Neural cell (in vitro differentiated cells): ENCODE data around the gene KLLN. TPM values are rescaled to one million over a fixed set of nuclear protein-coding genes. Genes with fewer than 3 reads are reported as not detected.
A peak's percentile ranks its signal among the peaks of the same experiment; 100 is the strongest.

Experiments
- H2AFZ ChIP-seq: fragments of 200-600, 300-800 bp; sonication (generic), shearing (Covaris generic); 2 replicates; pipeline ENCODE4 v1.6.0; 2014; ENCODE audit warnings: low read depth, mild to moderate bottlenecking, antibody characterized with exemption, low read length, moderate library complexity
- H3F3A ChIP-seq: fragments of 200-600 bp; shearing (Covaris generic); 2 replicates; pipeline ENCODE4 v1.6.1; 2016; ENCODE audit warnings: mild to moderate bottlenecking, moderate library complexity, mixed read lengths, antibody characterized with exemption, low read length; ENCODE audit not compliant: insufficient read depth, poor library complexity, severe bottlenecking
- H3K27ac ChIP-seq: fragments of 200-600, 300-800 bp; sonication (generic), shearing (Covaris generic); 2 replicates; pipeline ENCODE4 v1.5.1; 2014; ENCODE audit warnings: mild to moderate bottlenecking, low read length, moderate library complexity
- H3K27me3 ChIP-seq: fragments of 300-800, 200-600 bp; sonication (generic), shearing (Covaris generic); 2 replicates; pipeline ENCODE4 v1.6.0; 2014; ENCODE audit warnings: mild to moderate bottlenecking, low read depth, low read length, moderate library complexity; ENCODE audit not compliant: insufficient read depth
- H3K36me3 ChIP-seq: fragments of 300-800, 200-600 bp; sonication (generic), shearing (Covaris generic); 2 replicates; pipeline ENCODE4 v1.5.1; 2014; ENCODE audit warnings: mild to moderate bottlenecking, antibody characterized with exemption, low read length, moderate library complexity; ENCODE audit not compliant: insufficient read depth
- H3K4me2 ChIP-seq: fragments of 300-800, 200-600 bp; sonication (generic), shearing (Covaris generic); 2 replicates; pipeline ENCODE4 v1.6.0; 2014; ENCODE audit warnings: mild to moderate bottlenecking, low read length
- H3K4me3 ChIP-seq: fragments of 300-800, 200-600 bp; sonication (generic), shearing (Covaris generic); 2 replicates; pipeline ENCODE4 v1.5.1; 2014; ENCODE audit warnings: mild to moderate bottlenecking, low read length, moderate library complexity
- H3K79me2 ChIP-seq: fragments of 200-600 bp; shearing (Covaris generic); replicated peaks from 2 replicates; pipeline ENCODE4 v1.6.0; 2014; ENCODE audit warnings: mild to moderate bottlenecking, low read length, moderate library complexity; ENCODE audit not compliant: insufficient read depth
- H3K9ac ChIP-seq: fragments of 300-800, 200-600 bp; sonication (generic), shearing (Covaris generic); 2 replicates; pipeline ENCODE4 v1.6.1; 2016; ENCODE audit warnings: mild to moderate bottlenecking, low read length, mixed read lengths
- H3K9me2 ChIP-seq: fragments of 200-600 bp; shearing (Covaris generic); 2 replicates; pipeline ENCODE4 v1.6.1; 2016; ENCODE audit warnings: mild to moderate bottlenecking, low read length, mixed read lengths; ENCODE audit not compliant: insufficient read depth
- H3K9me3 ChIP-seq: fragments of 200-600, 300-800 bp; sonication (generic), shearing (Covaris generic); 2 replicates; pipeline ENCODE4 v1.6.1; 2016; ENCODE audit warnings: mild to moderate bottlenecking, mixed run types, low read length, moderate library complexity, mixed read lengths
- H4K20me1 ChIP-seq: fragments of 200-600 bp; shearing (Covaris generic); 2 replicates; pipeline ENCODE4 v1.6.1; 2016; ENCODE audit warnings: mild to moderate bottlenecking, mixed run types; ENCODE audit not compliant: insufficient read depth
- EP300 ChIP-seq: fragments of 450-650 bp; conservative IDR thresholded peaks from 2 replicates; pipeline ENCODE4 v1.6.1; 2014; ENCODE audit warnings: antibody characterized with exemption, mild to moderate bottlenecking, moderate library complexity; ENCODE audit not compliant: poor library complexity, severe bottlenecking
- EZH2 ChIP-seq: fragments of 200-600, 300-800 bp; shearing (Covaris generic), sonication (generic); IDR thresholded peaks from 2 replicates; pipeline ENCODE4 v1.6.1; 2014; ENCODE audit warnings: antibody characterized with exemption, low read length, borderline replicate concordance, mild to moderate bottlenecking; ENCODE audit not compliant: insufficient read depth, poor library complexity, severe bottlenecking
- MXI1 ChIP-seq: fragments of 450-650 bp; conservative IDR thresholded peaks from 2 replicates; pipeline ENCODE4 v1.6.1; 2014; ENCODE audit warnings: antibody characterized with exemption, mild to moderate bottlenecking; ENCODE audit not compliant: poor library complexity, severe bottlenecking
- POLR2AphosphoS5 ChIP-seq: IDR thresholded peaks from 2 replicates; pipeline ENCODE4 v1.6.1; 2012
- RAD21 ChIP-seq: fragments of 450-650 bp; conservative IDR thresholded peaks from 2 replicates; pipeline ENCODE4 v1.6.1; 2014; ENCODE audit warnings: antibody characterized with exemption, mild to moderate bottlenecking, moderate library complexity
- SMC3 ChIP-seq: fragments of 450-650 bp; conservative IDR thresholded peaks from 2 replicates; pipeline ENCODE4 v1.6.1; 2014; ENCODE audit warnings: antibody characterized with exemption, mild to moderate bottlenecking, moderate library complexity; ENCODE audit not compliant: poor library complexity
- TAF1 ChIP-seq: IDR thresholded peaks from 2 replicates; pipeline ENCODE4 v1.6.1; 2012; ENCODE audit warnings: low read depth
- polyA plus RNA-seq: library from polyadenylated mRNA; depleted of rRNA; stranded (reverse); fragments of >200 nt; gene quantifications from 2 replicates; pipeline ENCODE4 v1.2.3, GENCODE V29; 2014
- TF ChIP-seq, protein P1 (sequence below): IDR thresholded peaks from 2 replicates; pipeline ENCODE4 v1.6.1; 2012; ENCODE audit warnings: borderline replicate concordance
- TF ChIP-seq, protein P2 (sequence below): fragments of 450-650 bp; IDR thresholded peaks from 2 replicates; pipeline ENCODE4 v1.5.1; 2014; ENCODE audit warnings: antibody characterized with exemption, mild to moderate bottlenecking, moderate library complexity; ENCODE audit not compliant: poor library complexity, severe bottlenecking

Gene KLLN
- polyA plus RNA-seq, 1 donor from 2014 or later, result 0.77 TPM

DNA sequence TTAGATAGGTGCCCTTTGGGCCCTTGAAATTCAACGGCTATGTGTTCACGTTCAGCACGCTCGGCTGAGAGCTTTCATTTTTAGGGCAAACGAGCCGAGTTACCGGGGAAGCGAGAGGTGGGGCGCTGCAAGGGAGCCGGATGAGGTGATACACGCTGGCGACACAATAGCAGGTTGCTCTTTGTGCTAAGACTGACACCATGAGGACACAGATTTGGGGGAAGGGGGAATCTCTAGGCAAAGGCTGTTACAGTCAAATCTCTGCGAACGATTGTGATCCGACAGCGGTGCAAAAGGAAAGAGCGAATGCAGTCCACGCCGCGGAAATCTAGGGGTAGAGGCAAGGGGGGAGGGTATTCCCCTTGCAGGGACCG is 667 bp downstream of the KLLN start:
- H3K36me3 ChIP-seq, result no peaks in the 10 kb centered on the region
- H4K20me1 ChIP-seq, result peaks cover 25% of the 10 kb centered on the region
- peak overlapping the region; percentile 57 for H3K4me2 ChIP-seq
- TF ChIP-seq, protein P1, sequence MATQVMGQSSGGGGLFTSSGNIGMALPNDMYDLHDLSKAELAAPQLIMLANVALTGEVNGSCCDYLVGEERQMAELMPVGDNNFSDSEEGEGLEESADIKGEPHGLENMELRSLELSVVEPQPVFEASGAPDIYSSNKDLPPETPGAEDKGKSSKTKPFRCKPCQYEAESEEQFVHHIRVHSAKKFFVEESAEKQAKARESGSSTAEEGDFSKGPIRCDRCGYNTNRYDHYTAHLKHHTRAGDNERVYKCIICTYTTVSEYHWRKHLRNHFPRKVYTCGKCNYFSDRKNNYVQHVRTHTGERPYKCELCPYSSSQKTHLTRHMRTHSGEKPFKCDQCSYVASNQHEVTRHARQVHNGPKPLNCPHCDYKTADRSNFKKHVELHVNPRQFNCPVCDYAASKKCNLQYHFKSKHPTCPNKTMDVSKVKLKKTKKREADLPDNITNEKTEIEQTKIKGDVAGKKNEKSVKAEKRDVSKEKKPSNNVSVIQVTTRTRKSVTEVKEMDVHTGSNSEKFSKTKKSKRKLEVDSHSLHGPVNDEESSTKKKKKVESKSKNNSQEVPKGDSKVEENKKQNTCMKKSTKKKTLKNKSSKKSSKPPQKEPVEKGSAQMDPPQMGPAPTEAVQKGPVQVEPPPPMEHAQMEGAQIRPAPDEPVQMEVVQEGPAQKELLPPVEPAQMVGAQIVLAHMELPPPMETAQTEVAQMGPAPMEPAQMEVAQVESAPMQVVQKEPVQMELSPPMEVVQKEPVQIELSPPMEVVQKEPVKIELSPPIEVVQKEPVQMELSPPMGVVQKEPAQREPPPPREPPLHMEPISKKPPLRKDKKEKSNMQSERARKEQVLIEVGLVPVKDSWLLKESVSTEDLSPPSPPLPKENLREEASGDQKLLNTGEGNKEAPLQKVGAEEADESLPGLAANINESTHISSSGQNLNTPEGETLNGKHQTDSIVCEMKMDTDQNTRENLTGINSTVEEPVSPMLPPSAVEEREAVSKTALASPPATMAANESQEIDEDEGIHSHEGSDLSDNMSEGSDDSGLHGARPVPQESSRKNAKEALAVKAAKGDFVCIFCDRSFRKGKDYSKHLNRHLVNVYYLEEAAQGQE, result no peak
- TF ChIP-seq EP300, result peak; percentile 6
- TF ChIP-seq, protein P2, sequence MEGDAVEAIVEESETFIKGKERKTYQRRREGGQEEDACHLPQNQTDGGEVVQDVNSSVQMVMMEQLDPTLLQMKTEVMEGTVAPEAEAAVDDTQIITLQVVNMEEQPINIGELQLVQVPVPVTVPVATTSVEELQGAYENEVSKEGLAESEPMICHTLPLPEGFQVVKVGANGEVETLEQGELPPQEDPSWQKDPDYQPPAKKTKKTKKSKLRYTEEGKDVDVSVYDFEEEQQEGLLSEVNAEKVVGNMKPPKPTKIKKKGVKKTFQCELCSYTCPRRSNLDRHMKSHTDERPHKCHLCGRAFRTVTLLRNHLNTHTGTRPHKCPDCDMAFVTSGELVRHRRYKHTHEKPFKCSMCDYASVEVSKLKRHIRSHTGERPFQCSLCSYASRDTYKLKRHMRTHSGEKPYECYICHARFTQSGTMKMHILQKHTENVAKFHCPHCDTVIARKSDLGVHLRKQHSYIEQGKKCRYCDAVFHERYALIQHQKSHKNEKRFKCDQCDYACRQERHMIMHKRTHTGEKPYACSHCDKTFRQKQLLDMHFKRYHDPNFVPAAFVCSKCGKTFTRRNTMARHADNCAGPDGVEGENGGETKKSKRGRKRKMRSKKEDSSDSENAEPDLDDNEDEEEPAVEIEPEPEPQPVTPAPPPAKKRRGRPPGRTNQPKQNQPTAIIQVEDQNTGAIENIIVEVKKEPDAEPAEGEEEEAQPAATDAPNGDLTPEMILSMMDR, result peak; percentile 29
- H3K79me2 ChIP-seq, result peaks cover 34% of the 10 kb centered on the region
- no peaks in the 10 kb centered on the region for H3K27me3 ChIP-seq
- peak overlapping the region; percentile 80 for H3K4me3 ChIP-seq
- H3F3A ChIP-seq, result peaks cover 10% of the 10 kb centered on the region
- no peaks in the 10 kb centered on the region for H3K9me2 ChIP-seq
- no peaks in the 10 kb centered on the region for H3K9me3 ChIP-seq
- H3K27ac ChIP-seq, result peak overlapping the region; percentile 99
- peak overlapping the region; percentile 97 for H2AFZ ChIP-seq
- peak overlapping the region; percentile 98 for H3K9ac ChIP-seq

DNA sequence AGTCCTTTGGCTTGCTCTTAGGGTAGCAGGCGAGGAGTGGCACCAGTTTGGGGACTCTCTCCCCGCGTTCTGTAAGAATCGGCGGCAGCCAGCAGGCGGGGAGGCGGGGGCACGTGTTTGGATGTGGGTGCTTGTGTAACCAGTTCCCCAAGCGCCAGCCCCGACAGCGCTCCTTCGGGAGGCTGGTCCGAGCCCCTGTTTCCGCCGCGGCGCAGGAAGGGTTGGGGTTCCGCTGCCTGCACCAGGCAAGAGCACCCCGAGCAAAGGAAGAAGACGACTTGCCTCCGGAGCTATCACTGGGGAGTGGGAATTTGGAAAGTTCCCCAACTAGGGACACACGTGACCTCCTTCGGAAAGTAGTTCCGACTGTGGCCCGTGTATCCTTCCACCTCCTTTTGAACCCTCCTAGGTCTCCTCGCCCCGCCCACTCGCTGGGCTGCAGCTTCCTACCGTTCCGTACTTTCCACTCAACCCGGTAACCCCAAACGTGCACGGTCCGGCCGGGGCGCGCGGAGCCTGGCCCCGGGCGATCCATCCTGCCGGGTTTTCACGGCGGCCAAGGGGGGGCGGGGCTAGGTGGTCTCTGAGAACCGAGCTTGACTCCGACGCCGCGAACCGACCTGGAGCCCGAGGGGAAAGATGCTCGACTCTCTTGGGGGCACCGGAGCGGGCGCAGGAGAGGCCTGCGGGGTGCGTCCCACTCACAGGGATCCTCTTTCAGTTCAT is 1.2 kb downstream of the KLLN start:
- H3K9me2 ChIP-seq, result no peaks in the 10 kb centered on the region
- H3K4me3 ChIP-seq, result peak overlapping the region; percentile 80
- peaks cover 10% of the 10 kb centered on the region for H3F3A ChIP-seq
- H3K27ac ChIP-seq, result peak overlapping the region; percentile 99
- H3K79me2 ChIP-seq, result peaks cover 29% of the 10 kb centered on the region
- peak overlapping the region; percentile 65 for H3K4me2 ChIP-seq
- H3K36me3 ChIP-seq, result no peaks in the 10 kb centered on the region
- no peaks in the 10 kb centered on the region for H3K27me3 ChIP-seq
- peaks cover 20% of the 10 kb centered on the region for H4K20me1 ChIP-seq
- H3K9ac ChIP-seq, result peak overlapping the region; percentile 98
- H3K9me3 ChIP-seq, result no peaks in the 10 kb centered on the region
- peak overlapping the region; percentile 97 for H2AFZ ChIP-seq
- TF ChIP-seq RAD21 (no peak), EP300 (peak; percentile 69), SMC3 (peak; percentile 49), TAF1 (peak; percentile 83), MXI1 (peak; percentile 69), POLR2AphosphoS5 (peak; percentile 94), EZH2 (no peak)
- TF ChIP-seq, protein P2, result no peak
- TF ChIP-seq, protein P1, result peak; percentile 67
